Articular chondrocyte of knee joint (primary cell): Measurements from ENCODE around the gene PHACTR4. TPM values are rescaled to one million over a fixed set of nuclear protein-coding genes. Genes with fewer than 3 reads are reported as not detected.

Source experiments
- small RNA-seq: library from RNA; depleted of rRNA; stranded (forward); fragments of <200 nt; gene quantifications from one replicate; pipeline ENCODE3, GENCODE V24; 2012
- total RNA-seq: library from RNA; depleted of rRNA; stranded (reverse); fragments of >200 nt; gene quantifications from 2 replicates; pipeline ENCODE4 v1.2.3, GENCODE V29; 2012

PHACTR4 gene
- 17.8 and 24.8 TPM in 2 replicates for total RNA-seq

GRCh38 chr1:28369371-28370238 is at the start of gene PHACTR4:
Gene PHACTR4, plus strand, starts transcription at chr1:28369740. Its CDS starts 37,708 bp downstream, at chr1:28407448.

GRCh38 chr1:28505406-28506187 is 136.1 kb downstream of the PHACTR4 start, which contains the start of gene RCC1:
Gene RCC1, plus strand, starts transcription at chr1:28506043. Its CDS starts 23,824 bp downstream, at chr1:28529867.

Small RNA genes lying within 50 kb of the gene (small RNA-seq; reads per million reads assigned to genes)
- gene RF00019 (not detected), gene RNU6ATAC27P (not detected), gene SNORA73A (not detected), gene SNORA73B (2,831 reads per million, percentile 100 among the genes with 10 or more reads in this experiment)

Other genes with a start within 250 kb of the PHACTR4 start
- 0.13 TPM in 1 of 2 replicates, not detected in the other for gene PTAFR, start 193.1 kb upstream of the PHACTR4 start, total RNA-seq
- 79.6 and 80.0 TPM in 2 replicates for gene DNAJC8, start 136.7 kb upstream of the PHACTR4 start, total RNA-seq
- 74.0 and 125 TPM in 2 replicates for gene ATP5IF1, start 133.6 kb upstream of the PHACTR4 start, total RNA-seq
- gene SESN2, start 110.2 kb upstream of the PHACTR4 start, total RNA-seq, result 18.7 and 22.4 TPM in 2 replicates
- 16.9 and 23.1 TPM in 2 replicates for gene MED18, start 40.7 kb upstream of the PHACTR4 start, total RNA-seq
- gene RCC1, start 136.3 kb downstream of the PHACTR4 start, total RNA-seq, result 35.3 and 40.3 TPM in 2 replicates
- 26.6 and 31.8 TPM in 2 replicates for gene TRNAU1AP, start 183.3 kb downstream of the PHACTR4 start, total RNA-seq
- gene RAB42, start 222.5 kb downstream of the PHACTR4 start, total RNA-seq, result 10.1 and 12.4 TPM in 2 replicates